CD14-positive monocyte (primary cell): ENCODE measurements around the gene AQP9. TPM values are rescaled to one million over a fixed set of nuclear protein-coding genes. Genes with fewer than 3 reads are reported as not detected.

Experiments used
- DNase-seq, 3 donors: peaks; one replicate each; pipeline ENCODE4 v3.0.0-alpha.2; 2011 to 2022
- H2AFZ ChIP-seq: 2 replicates; pipeline ENCODE4 v1.6.0; 2012; ENCODE audit warnings: mild to moderate bottlenecking, low read depth, low read length, inconsistent platforms; ENCODE audit not compliant: insufficient read depth, poor library complexity, severe bottlenecking
- H3K27ac ChIP-seq, 2 donors: 1 replicate in 1 of 2; 2 replicates in 1 of 2; pipeline ENCODE4 v1.5.1; 2012 to 2013; ENCODE audit warnings: low read length in 2 of 2, control low read depth in 1 of 2, inconsistent platforms in 1 of 2, low read depth in 1 of 2, mild to moderate bottlenecking in 1 of 2
- H3K27me3 ChIP-seq, 2 donors: one replicate each; pipeline versions ENCODE4 v1.6.0 to v1.6.1; 2011 to 2013; ENCODE audit warnings: low read length in 2 of 2; ENCODE audit not compliant: control insufficient read depth in 2 of 2, insufficient read depth in 2 of 2
- H3K36me3 ChIP-seq, 2 donors: replicated peaks in 1 of 2; 1 replicate in 1 of 2; 2 replicates in 1 of 2; pipeline versions ENCODE4 v1.5.1 to v1.6.1; 2012 to 2013; ENCODE audit warnings: low read length in 2 of 2, control low read depth in 1 of 2, inconsistent platforms in 1 of 2, mild to moderate bottlenecking in 1 of 2; ENCODE audit not compliant: insufficient read depth in 2 of 2, control insufficient read depth in 1 of 2
- H3K4me1 ChIP-seq, 2 donors: 1 replicate in 1 of 2; 2 replicates in 1 of 2; pipeline versions ENCODE4 v1.5.1 to v1.6.1; 2012 to 2013; ENCODE audit warnings: low read length in 2 of 2, control low read depth in 1 of 2, inconsistent platforms in 1 of 2, mild to moderate bottlenecking in 1 of 2, moderate library complexity in 1 of 2; ENCODE audit not compliant: insufficient read depth in 2 of 2, control insufficient read depth in 1 of 2
- H3K4me2 ChIP-seq: replicated peaks from 2 replicates; pipeline ENCODE3; 2012; ENCODE audit warnings: low read length, moderate library complexity, mild to moderate bottlenecking; ENCODE audit not compliant: poor library complexity, severe bottlenecking; ENCODE audit errors: extremely low read depth
- H3K4me3 ChIP-seq, 3 experiments: fragments of 200-600 bp in 1 of 3; sonication (generic) in 1 of 3; replicated peaks in 1 of 3; 1 replicate in 2 of 3; 2 replicates in 1 of 3; pipeline ENCODE4 v1.5.1; 2011 to 2013; ENCODE audit warnings: low read length in 3 of 3, mild to moderate bottlenecking in 3 of 3, control low read depth in 2 of 3, low read depth in 2 of 3, inconsistent platforms in 1 of 3, moderate library complexity in 1 of 3
- H3K79me2 ChIP-seq: 2 replicates; pipeline ENCODE4 v1.6.0; 2012; ENCODE audit warnings: mild to moderate bottlenecking, control low read depth, inconsistent platforms, low read length, moderate library complexity; ENCODE audit not compliant: insufficient read depth
- H3K9ac ChIP-seq: 2 replicates; pipeline ENCODE4 v1.6.0; 2017; ENCODE audit warnings: low read length, mild to moderate bottlenecking; ENCODE audit not compliant: insufficient read depth, poor library complexity, severe bottlenecking
- H3K9me3 ChIP-seq, 2 donors: replicated peaks in 1 of 2; 1 replicate in 1 of 2; 2 replicates in 1 of 2; pipeline versions ENCODE4 v1.5.1 to v1.6.1; 2012 to 2013; ENCODE audit warnings: low read length in 2 of 2, control low read depth in 1 of 2; ENCODE audit not compliant: control insufficient read depth in 1 of 2, insufficient read depth in 1 of 2
- H4K20me1 ChIP-seq: 2 replicates; pipeline ENCODE4 v1.6.0; 2012; ENCODE audit warnings: mild to moderate bottlenecking, low read length, control low read depth, moderate library complexity; ENCODE audit not compliant: insufficient read depth
- H3K27ac Mint-ChIP-seq, 7 donors: one replicate each; pipeline ENCODE4 v1.8.0; 2020; ENCODE audit warnings: mild to moderate bottlenecking in 7 of 7, mixed read lengths in 7 of 7, moderate library complexity in 6 of 7, inconsistent platforms in 2 of 7
- H3K27me3 Mint-ChIP-seq, 3 donors: one replicate each; pipeline ENCODE4 v1.8.0; 2021 to 2022; ENCODE audit warnings: low read depth in 3 of 3, mild to moderate bottlenecking in 3 of 3, mixed read lengths in 3 of 3, moderate library complexity in 3 of 3, inconsistent platforms in 1 of 3
- H3K36me3 Mint-ChIP-seq, 2 donors: one replicate each; pipeline ENCODE4 v1.8.0; 2020; ENCODE audit warnings: mixed read lengths in 2 of 2, inconsistent platforms in 1 of 2, mild to moderate bottlenecking in 1 of 2
- H3K4me1 Mint-ChIP-seq: one replicate; pipeline ENCODE4 v1.8.0; 2020; ENCODE audit warnings: mild to moderate bottlenecking, mixed read lengths
- H3K4me3 Mint-ChIP-seq, 2 donors: one replicate each; pipeline ENCODE4 v1.8.0; 2020; ENCODE audit warnings: mild to moderate bottlenecking in 2 of 2, mixed read lengths in 2 of 2, moderate library complexity in 1 of 2
- H3K9me3 Mint-ChIP-seq, 7 donors: one replicate each; pipeline ENCODE4 v1.8.0; 2020 to 2022; ENCODE audit warnings: mixed read lengths in 7 of 7, mild to moderate bottlenecking in 6 of 7, moderate library complexity in 6 of 7, inconsistent platforms in 2 of 7
- WGBS: methylation state at CpG from one replicate; pipeline ENCODE4 v1.1.5; 2013; ENCODE audit warnings: missing lambda C conversion rate; ENCODE audit not compliant: insufficient coverage; 5-methylcytosine and 5-hydroxymethylcytosine counted together
- intact Hi-C, 2 donors: fragments of 100-400 bp; cut with micrococcal nuclease; formaldehyde crosslinking; loops; one replicate each; pipeline versions ENCODE4 v1.15.0 to v1.15.1; 2023
- polyA plus RNA-seq, 3 donors: library from polyadenylated mRNA; depleted of rRNA in 1 of 3; unstranded in 2 of 3; stranded (reverse) in 1 of 3; fragments of 300-500 nt in 2 of 3; fragments of >200 nt in 1 of 3; fragmentation: Illumina TruSeq in 2 of 3; gene quantifications; 1 replicate in 2 of 3; 2 replicates in 1 of 3; pipeline ENCODE4 v1.2.3, GENCODE V29; 2012 to 2021
- TF ChIP-seq, protein P1 (sequence below): fragments of 200-600 bp; IDR thresholded peaks from one replicate; pipeline ENCODE4 v1.8.0; 2022; ENCODE audit warnings: antibody characterized with exemption, mild to moderate bottlenecking

The AQP9 gene
- polyA plus RNA-seq, 3 donors: 35.6 to 141 (median 112) TPM

DNA sequence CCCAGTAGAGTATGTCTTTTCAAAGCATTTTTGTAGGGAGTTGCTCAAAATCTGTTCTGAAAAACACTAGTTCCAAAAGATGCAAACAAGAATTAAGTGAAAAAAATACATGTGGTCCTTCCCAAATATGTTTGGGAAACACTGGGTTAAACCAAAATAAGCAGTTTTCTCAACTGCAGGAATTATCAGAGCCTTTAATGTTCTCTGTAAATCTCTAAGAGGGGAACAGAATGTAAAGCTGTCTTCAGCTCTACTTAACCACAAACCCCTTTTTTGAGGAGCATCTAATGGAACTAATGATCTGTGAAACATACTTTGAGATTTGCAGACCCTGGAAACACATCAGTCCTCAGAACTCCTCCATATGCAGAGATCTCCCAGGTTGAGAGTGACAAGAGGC is 9.9 kb downstream of the AQP9 start:
- H3K36me3 ChIP-seq: peaks cover 0 to 10% of the 10 kb centered on the region in 2 donors
- peaks cover 13% of the 10 kb centered on the region for H3K79me2 ChIP-seq
- no peaks in the 10 kb centered on the region for H4K20me1 ChIP-seq
- peak overlapping the region; percentile 5 for H3K4me2 ChIP-seq
- Mint-ChIP-seq H3K4me3 (peak overlapping the region in 1 of 2 donors; percentile 11), H3K9me3 (peaks cover 0 to 1% (median 0%) of the 10 kb centered on the region in 7 donors), H3K4me1 (peaks cover 50% of the 10 kb centered on the region), H3K27ac (peak overlapping the region; percentile 99 to 100 (median 100)), H3K27me3 (no peaks in the 10 kb centered on the region), H3K36me3 (peaks cover 23 to 26% of the 10 kb centered on the region in 2 donors)
- peak overlapping the region in 1 of 3 experiments; percentile 26 for H3K4me3 ChIP-seq
- no peak overlapping the region for H2AFZ ChIP-seq
- no peak overlapping the region for H3K9ac ChIP-seq
- DNase-seq: no peak
- peaks cover 53 to 66% of the 10 kb centered on the region in 2 donors for H3K4me1 ChIP-seq
- H3K27ac ChIP-seq: peak overlapping the region; percentile 33 to 98
- no peaks in the 10 kb centered on the region for H3K9me3 ChIP-seq
- no peaks in the 10 kb centered on the region for H3K27me3 ChIP-seq
- intact Hi-C loops: loop anchor here in 1 of 2 donors (10.0 kb wide), 1 partner anchor 187 kb away; no protein-coding TSS in a partner anchor
- TF ChIP-seq, protein P1, sequence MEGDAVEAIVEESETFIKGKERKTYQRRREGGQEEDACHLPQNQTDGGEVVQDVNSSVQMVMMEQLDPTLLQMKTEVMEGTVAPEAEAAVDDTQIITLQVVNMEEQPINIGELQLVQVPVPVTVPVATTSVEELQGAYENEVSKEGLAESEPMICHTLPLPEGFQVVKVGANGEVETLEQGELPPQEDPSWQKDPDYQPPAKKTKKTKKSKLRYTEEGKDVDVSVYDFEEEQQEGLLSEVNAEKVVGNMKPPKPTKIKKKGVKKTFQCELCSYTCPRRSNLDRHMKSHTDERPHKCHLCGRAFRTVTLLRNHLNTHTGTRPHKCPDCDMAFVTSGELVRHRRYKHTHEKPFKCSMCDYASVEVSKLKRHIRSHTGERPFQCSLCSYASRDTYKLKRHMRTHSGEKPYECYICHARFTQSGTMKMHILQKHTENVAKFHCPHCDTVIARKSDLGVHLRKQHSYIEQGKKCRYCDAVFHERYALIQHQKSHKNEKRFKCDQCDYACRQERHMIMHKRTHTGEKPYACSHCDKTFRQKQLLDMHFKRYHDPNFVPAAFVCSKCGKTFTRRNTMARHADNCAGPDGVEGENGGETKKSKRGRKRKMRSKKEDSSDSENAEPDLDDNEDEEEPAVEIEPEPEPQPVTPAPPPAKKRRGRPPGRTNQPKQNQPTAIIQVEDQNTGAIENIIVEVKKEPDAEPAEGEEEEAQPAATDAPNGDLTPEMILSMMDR: no peak

DNA sequence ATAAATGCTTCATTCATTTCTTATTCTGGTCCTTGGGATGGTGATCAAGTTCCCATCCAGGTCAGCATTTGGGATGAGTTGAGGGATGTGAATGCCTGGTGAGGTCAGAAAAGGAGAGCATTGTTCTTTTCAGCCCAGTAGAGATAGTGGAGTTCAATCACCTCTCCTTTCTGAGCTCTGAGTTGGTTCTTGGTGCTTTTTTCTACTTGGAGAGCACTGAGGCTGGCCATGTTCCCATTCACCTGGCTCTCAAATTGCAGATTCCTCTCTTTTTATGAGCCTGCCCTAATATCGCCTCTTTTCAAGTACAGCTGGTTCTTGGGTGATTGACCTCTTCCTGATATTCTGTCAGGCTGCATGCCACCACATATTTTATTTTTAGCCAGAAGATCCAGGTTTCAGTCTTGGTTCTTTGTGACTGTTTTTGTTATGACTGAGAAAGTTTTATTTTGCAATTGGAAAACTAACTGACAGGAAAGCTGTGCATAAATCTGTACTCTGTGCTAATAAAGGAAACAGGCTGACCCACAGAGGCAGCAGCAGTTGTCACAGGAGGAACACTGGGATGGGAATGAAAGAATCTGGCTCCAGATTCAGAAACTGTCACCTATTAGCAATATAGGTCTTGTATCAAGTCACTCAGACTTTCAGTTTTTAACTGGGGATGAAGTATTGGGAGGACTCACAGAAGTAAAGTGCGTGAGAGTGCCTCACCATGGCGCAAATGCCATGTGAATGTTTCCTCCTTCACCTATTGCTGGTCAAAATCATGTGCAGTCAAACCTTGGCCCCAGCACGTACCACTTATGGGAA is 10.7 kb downstream of the AQP9 start:
- Histone ChIP-seq H3K36me3 (peaks cover 0 to 10% of the 10 kb centered on the region in 2 donors), H3K9me3 (no peaks in the 10 kb centered on the region), H3K27me3 (no peaks in the 10 kb centered on the region), H2AFZ (no peak overlapping the region), H3K4me1 (peaks cover 47 to 58% of the 10 kb centered on the region in 2 donors), H3K79me2 (peaks cover 13% of the 10 kb centered on the region), H4K20me1 (no peaks in the 10 kb centered on the region), H3K4me3 (peak overlapping the region in 1 of 3 experiments; percentile 26), H3K4me2 (peak overlapping the region; percentile 5), H3K9ac (no peak overlapping the region), H3K27ac (peak overlapping the region; percentile 33 to 98)
- no peak for DNase-seq
- 17% methylated on average over 1 of the region's 4 CpGs for WGBS
- Mint-ChIP-seq H3K27ac (peak overlapping the region; percentile 99 to 100 (median 100)), H3K9me3 (peaks cover 0 to 1% (median 0%) of the 10 kb centered on the region in 7 donors), H3K4me3 (peak overlapping the region; percentile 1 to 11), H3K36me3 (peaks cover 22 to 23% of the 10 kb centered on the region in 2 donors), H3K27me3 (no peaks in the 10 kb centered on the region), H3K4me1 (peaks cover 46% of the 10 kb centered on the region)
- TF ChIP-seq, protein P1: no peak
- intact Hi-C loops: loop anchor here in 1 of 2 donors (10.0 kb wide), 1 partner anchor 186 kb away; no protein-coding TSS in a partner anchor
